Activated CD8-positive, alpha-beta T cell treated with anti-CD3 and anti-CD28 coated beads for 36 hours (primary cell): Measurements from ENCODE around the gene SLC7A6OS. TPM values are rescaled to one million over a fixed set of nuclear protein-coding genes. Genes with fewer than 3 reads are reported as not detected.

ENCODE experiments used
- ATAC-seq: fragments of 200-7000 bp; cut with Tn5 transposase; one replicate; pipeline ENCODE4 v1.10.0; 2021; ENCODE audit warnings: mild to moderate bottlenecking, moderate library complexity
- CTCF ChIA-PET: fragments of 350-600 bp; sonication (Branson Sonifier 250); formaldehyde crosslinking; loops from one replicate; lab custom pipeline; 2021; ENCODE audit warnings: antibody characterized with exemption; lab: Charles Lee
- POLR2A ChIA-PET: fragments of 350-600 bp; sonication (Branson Sonifier 250); formaldehyde crosslinking; loops from one replicate; lab custom pipeline; 2021; ENCODE audit warnings: antibody characterized with exemption; lab: Charles Lee
- DNase-seq: peaks from one replicate; pipeline ENCODE4 v3.0.0-alpha.2; 2020
- H3K27ac Mint-ChIP-seq: one replicate; pipeline ENCODE4 v1.8.0; 2021; ENCODE audit warnings: mild to moderate bottlenecking, mixed read lengths
- H3K27me3 Mint-ChIP-seq: one replicate; pipeline ENCODE4 v1.8.0; 2021; ENCODE audit warnings: mixed read lengths
- H3K36me3 Mint-ChIP-seq: one replicate; pipeline ENCODE4 v1.8.0; 2021; ENCODE audit warnings: low read depth, mixed read lengths
- H3K4me1 Mint-ChIP-seq: one replicate; pipeline ENCODE4 v1.8.0; 2021; ENCODE audit warnings: low read depth, mixed read lengths
- H3K4me3 Mint-ChIP-seq: one replicate; pipeline ENCODE4 v1.8.0; 2021; ENCODE audit warnings: mild to moderate bottlenecking, moderate library complexity, mixed read lengths
- H3K9me3 Mint-ChIP-seq: one replicate; pipeline ENCODE4 v1.8.0; 2021; ENCODE audit warnings: mixed read lengths
- intact Hi-C: fragments of 100-400 bp; cut with micrococcal nuclease; formaldehyde crosslinking; loops from one replicate; pipeline ENCODE4 v1.10.0; 2022
- total RNA-seq, 2 experiments: library from RNA; stranded (reverse); gene quantifications; one replicate each; pipeline ENCODE4 v1.2.3, GENCODE V29; 2021
- TF ChIP-seq, protein P1 (sequence below): fragments of 200-600 bp; IDR thresholded peaks from one replicate; pipeline ENCODE4 v1.8.0; 2022; ENCODE audit warnings: antibody characterized with exemption, mild to moderate bottlenecking

The SLC7A6OS gene
- total RNA-seq, 2 experiments from 2014 or later: 20.2 to 23.1 TPM

DNA sequence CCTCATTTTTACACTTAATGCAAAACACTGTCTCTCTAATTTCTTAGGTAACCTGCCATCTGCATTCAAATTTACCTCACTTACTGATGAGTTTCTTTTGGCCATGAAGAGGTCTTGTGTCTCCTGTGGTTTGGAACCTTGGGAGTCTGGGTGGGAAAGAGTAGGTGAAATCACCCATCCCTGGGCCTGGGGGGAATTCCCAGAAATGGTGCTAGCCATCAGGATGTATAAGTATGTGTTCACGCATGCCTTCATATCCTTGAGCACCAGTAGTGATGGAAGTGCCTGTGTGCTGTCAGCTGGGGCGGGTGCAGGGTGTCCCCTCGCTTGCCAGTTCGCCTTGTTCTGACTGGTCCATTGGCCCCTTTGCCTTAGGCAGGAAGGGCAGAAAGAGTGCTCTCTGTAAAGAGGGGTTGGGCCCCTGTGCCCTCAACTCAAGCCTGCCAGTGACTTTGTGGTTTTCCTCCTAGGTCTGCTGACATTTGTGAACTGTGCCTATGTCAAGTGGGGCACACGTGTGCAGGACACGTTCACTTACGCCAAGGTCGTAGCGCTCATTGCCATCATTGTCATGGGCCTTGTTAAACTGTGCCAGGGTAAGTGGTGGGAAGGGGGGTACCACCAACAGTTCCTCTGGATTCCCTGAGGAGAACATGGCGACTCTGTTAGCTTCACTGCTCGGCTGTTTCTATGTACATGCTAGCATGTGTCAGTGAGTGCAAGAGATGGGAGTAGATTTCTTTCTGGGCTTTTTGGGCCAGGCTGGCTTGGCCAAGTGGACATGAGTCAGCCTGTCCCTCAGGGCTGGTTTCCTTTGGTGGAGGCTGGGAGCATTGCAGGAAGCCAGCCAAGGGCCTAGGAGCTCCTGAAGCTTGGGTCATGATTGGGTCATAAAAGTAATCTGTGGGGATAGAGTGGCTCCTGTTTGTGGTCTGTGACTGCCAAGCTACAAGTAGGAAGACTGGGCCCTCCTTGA is 23.2 kb downstream of the SLC7A6OS start:
- no peaks in the 10 kb centered on the region for H3K9me3 Mint-ChIP-seq
- H3K4me1 Mint-ChIP-seq: peaks cover 89% of the 10 kb centered on the region
- H3K27ac Mint-ChIP-seq: peak overlapping the region; percentile 95
- ATAC-seq (peak; percentile 14), DNase-seq (peak; percentile 64)
- intact Hi-C loops: loop anchor here (2.0 kb wide), 1 partner anchor 23 kb away; the partner anchor contains the start of genes PRMT7 and SLC7A6OS
- peaks cover 73% of the 10 kb centered on the region for H3K36me3 Mint-ChIP-seq
- CTCF ChIA-PET: interaction anchor here (0.8 to 18.9 kb wide), 6 partner anchors 8 to 40 kb away, joined by 3 to 260 read pairs (median 4); partner anchors contain the start of gene SLC7A6
- TF ChIP-seq, protein P1, sequence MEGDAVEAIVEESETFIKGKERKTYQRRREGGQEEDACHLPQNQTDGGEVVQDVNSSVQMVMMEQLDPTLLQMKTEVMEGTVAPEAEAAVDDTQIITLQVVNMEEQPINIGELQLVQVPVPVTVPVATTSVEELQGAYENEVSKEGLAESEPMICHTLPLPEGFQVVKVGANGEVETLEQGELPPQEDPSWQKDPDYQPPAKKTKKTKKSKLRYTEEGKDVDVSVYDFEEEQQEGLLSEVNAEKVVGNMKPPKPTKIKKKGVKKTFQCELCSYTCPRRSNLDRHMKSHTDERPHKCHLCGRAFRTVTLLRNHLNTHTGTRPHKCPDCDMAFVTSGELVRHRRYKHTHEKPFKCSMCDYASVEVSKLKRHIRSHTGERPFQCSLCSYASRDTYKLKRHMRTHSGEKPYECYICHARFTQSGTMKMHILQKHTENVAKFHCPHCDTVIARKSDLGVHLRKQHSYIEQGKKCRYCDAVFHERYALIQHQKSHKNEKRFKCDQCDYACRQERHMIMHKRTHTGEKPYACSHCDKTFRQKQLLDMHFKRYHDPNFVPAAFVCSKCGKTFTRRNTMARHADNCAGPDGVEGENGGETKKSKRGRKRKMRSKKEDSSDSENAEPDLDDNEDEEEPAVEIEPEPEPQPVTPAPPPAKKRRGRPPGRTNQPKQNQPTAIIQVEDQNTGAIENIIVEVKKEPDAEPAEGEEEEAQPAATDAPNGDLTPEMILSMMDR: no peak
- H3K27me3 Mint-ChIP-seq: no peaks in the 10 kb centered on the region
- H3K4me3 Mint-ChIP-seq: peak overlapping the region; percentile 36
- POLR2A ChIA-PET: interaction anchor here (0.7 to 6.1 kb wide), 10 partner anchors 9 to 23 kb away, joined by 3 to 27 read pairs (median 8); partner anchors contain the start of genes PRMT7, SLC7A6 and SLC7A6OS

DNA sequence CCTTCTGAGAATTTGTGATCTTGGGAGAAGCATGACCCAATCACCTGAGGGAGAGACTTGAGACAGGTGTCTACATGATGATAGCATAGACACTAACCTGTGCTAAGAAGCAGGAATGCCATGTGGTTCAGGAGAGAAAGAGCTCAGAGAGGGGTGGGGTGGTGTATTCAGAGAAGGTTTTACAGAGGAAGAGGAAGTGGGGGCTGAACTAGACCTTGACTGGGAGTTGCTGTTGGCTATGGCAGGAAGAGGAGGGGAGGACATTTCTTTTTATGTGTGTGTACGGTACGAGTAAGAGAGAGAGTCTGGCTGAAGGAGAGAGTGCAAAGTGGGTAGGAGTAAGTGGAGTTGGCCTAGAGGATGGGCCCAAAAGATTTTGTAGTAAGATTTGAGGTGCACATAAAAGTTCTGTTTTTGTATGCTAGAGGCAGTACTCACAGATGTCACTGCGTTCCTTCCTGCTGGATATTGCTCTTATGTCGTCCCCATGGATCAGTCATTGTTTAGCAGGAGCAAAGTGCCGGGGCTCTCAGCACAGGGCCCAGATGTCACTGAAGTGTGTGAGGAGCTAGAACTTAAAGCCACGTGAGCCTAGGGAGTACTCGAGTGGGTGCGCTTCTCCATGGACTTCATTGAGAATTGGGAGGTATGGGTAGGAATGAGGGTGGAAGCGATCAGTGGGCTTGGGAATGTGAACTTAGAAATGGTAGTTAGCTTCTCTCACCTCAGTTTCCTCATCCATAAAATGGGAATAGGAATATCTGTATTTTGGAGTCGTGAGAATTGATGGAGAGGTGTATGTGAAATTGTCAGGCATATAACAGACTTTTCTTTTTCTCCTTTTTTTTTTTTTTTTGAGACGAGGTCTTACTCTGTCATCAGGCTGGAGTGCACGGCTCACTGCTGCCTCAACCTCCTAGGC is 24.3 kb downstream of the SLC7A6OS start:
- Mint-ChIP-seq H3K27ac (peak overlapping the region; percentile 95), H3K27me3 (no peaks in the 10 kb centered on the region), H3K4me1 (peaks cover 91% of the 10 kb centered on the region), H3K4me3 (peak overlapping the region; percentile 70), H3K36me3 (peaks cover 76% of the 10 kb centered on the region), H3K9me3 (no peaks in the 10 kb centered on the region)
- CTCF ChIA-PET: interaction anchor here (1.1 to 18.9 kb wide), 6 partner anchors 12 to 193 kb away, joined by 3 to 260 read pairs (median 26); partner anchors contain the start of gene SLC7A6
- intact Hi-C loops: loop anchor here (2.0 kb wide), 1 partner anchor 24 kb away; the partner anchor contains the start of genes PRMT7 and SLC7A6OS
- POLR2A ChIA-PET: interaction anchor here (0.6 to 6.1 kb wide), 13 partner anchors 9 to 42 kb away, joined by 3 to 27 read pairs (median 5); partner anchors contain the start of genes PLA2G15, PRMT7, SLC7A6 and SLC7A6OS
- DNase-seq: no peak
- ATAC-seq: peak; percentile 10
- TF ChIP-seq, protein P1: no peak

DNA sequence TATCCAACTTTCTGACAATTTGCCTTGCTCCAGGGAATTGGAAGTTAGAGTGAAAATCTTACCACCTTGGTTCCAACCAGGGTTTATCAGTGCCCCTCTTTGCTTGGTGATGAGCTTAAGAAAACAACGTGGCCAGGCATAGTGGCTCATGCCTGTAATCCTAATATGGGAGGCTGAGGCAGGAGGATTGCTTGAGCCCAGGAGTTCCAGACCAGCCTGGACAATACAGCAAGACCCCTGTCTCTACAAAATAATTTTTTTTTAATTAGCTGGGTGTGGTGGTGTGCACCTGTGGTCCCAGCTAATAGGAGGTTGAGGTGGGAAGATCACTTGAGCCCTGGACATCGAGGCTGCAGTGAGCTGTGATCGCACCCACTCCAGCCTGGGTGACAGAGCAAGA is 25.1 kb downstream of the SLC7A6OS start:
- peak overlapping the region; percentile 70 for H3K4me3 Mint-ChIP-seq
- TF ChIP-seq, protein P1: no peak
- DNase-seq: no peak
- H3K9me3 Mint-ChIP-seq: no peaks in the 10 kb centered on the region
- ChIA-PET POLR2A (interaction anchor here (0.6 to 6.1 kb wide), 14 partner anchors 9 to 566 kb away, joined by 3 to 27 read pairs (median 4); partner anchors contain the start of genes GFOD2, PLA2G15, PRMT7 and SLC7A6), CTCF (interaction anchor here (0.7 to 18.9 kb wide), 9 partner anchors 9 to 192 kb away, joined by 3 to 260 read pairs (median 4); partner anchors contain the start of gene SLC7A6)
- H3K36me3 Mint-ChIP-seq: peaks cover 76% of the 10 kb centered on the region
- ATAC-seq: no peak
- H3K27ac Mint-ChIP-seq: peak overlapping the region; percentile 95
- H3K27me3 Mint-ChIP-seq: no peaks in the 10 kb centered on the region
- intact Hi-C loops: loop anchor here (2.0 kb wide), 2 partner anchors 15 to 25 kb away; partner anchors contain the start of genes PRMT7 and SLC7A6OS
- H3K4me1 Mint-ChIP-seq: peaks cover 90% of the 10 kb centered on the region

DNA sequence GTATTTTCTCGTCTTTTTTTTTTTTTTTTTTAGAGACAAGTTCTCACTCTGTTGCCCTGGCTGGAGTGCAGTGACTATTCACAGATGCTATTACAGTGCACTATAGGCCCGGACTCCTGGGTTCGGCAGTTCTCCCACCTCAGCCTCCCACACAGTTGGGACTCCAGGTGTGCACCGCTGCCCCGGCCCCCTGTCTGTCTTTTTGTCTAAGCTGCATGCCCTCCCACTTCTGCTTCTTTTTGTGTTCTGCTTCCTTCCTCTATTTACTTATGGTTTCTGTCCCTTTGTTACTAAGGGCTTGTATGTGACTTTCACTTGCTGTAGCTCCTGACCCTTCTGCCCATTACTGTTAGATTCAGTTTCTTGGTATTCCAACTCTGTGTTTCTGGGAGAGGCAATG is 25.9 kb downstream of the SLC7A6OS start:
- intact Hi-C loops: loop anchor here (2.0 kb wide), 1 partner anchor 14 kb away; no protein-coding TSS in a partner anchor
- H3K9me3 Mint-ChIP-seq: no peaks in the 10 kb centered on the region
- ChIA-PET POLR2A (interaction anchor here (0.8 to 6.1 kb wide), 10 partner anchors 9 to 48 kb away, joined by 3 to 27 read pairs (median 5); partner anchors contain the start of genes PLA2G15 and SLC7A6), CTCF (interaction anchor here (0.7 to 18.9 kb wide), 8 partner anchors 10 to 96 kb away, joined by 3 to 260 read pairs (median 12); partner anchors contain the start of genes PRMT7, SLC7A6 and SLC7A6OS)
- TF ChIP-seq, protein P1: no peak
- H3K36me3 Mint-ChIP-seq: peaks cover 74% of the 10 kb centered on the region
- peak; percentile 1 for ATAC-seq
- H3K4me3 Mint-ChIP-seq: peak overlapping the region; percentile 46
- no peaks in the 10 kb centered on the region for H3K27me3 Mint-ChIP-seq
- peak overlapping the region; percentile 95 for H3K27ac Mint-ChIP-seq
- H3K4me1 Mint-ChIP-seq: peaks cover 87% of the 10 kb centered on the region
- DNase-seq: peak; percentile 45
